Fibroblast of the aortic adventitia (primary cell): ENCODE measurements around the gene CCDC110. TPM values are rescaled to one million over a fixed set of nuclear protein-coding genes. Genes with fewer than 3 reads are reported as not detected.

Experiments
- DNase-seq: peaks from one replicate; pipeline ENCODE4 v3.0.0-alpha.2; 2010; ENCODE audit warnings: low read depth
- H3K4me3 ChIP-seq: 2 replicates; pipeline ENCODE4 v1.5.1; 2011; ENCODE audit warnings: low read depth, mild to moderate bottlenecking, control low read depth, low read length, moderate library complexity
- CTCF ChIP-seq: IDR thresholded peaks from 2 replicates; pipeline ENCODE4 v1.5.1; 2011; ENCODE audit warnings: mild to moderate bottlenecking, low read length, control low read depth, inconsistent platforms; ENCODE audit not compliant: insufficient read depth
- total RNA-seq: library from RNA; depleted of rRNA; stranded (reverse); fragments of >200 nt; gene quantifications from 2 replicates; pipeline ENCODE4 v1.2.3, GENCODE V29; 2012; ENCODE audit warnings: low replicate concordance

Gene CCDC110
- 4.2 and 5.4 TPM in 2 replicates for total RNA-seq

GRCh38 chr4:185471235-185472102, at the start of gene CCDC110:
CCDC110 (minus strand) TSS chr4:185471733; CDS start chr4:185471683, 50 bp downstream.
- peak within 1 kb of the TSS; percentile 75 for H3K4me3 ChIP-seq
- TF ChIP-seq CTCF, result peak; percentile 53
- DNase-seq, result peak; percentile 97

- DNase-seq, result peak; percentile 83
- no peak for TF ChIP-seq CTCF
- no peak overlapping the region for H3K4me3 ChIP-seq
Measured at GRCh38 chr4:185520119-185520518, 48.6 kb upstream of the CCDC110 start.

GRCh38 chr4:185518494-185518893, 47.0 kb upstream of the CCDC110 start:
- H3K4me3 ChIP-seq, result no peak overlapping the region
- no peak for DNase-seq
- TF ChIP-seq CTCF, result no peak

GRCh38 chr4:185518069-185518468, 46.5 kb upstream of the CCDC110 start:
- no peak for TF ChIP-seq CTCF
- no peak for DNase-seq
- no peak overlapping the region for H3K4me3 ChIP-seq

GRCh38 chr4:185515248-185515647, 43.7 kb upstream of the CCDC110 start:
- H3K4me3 ChIP-seq, result no peak overlapping the region
- TF ChIP-seq CTCF, result no peak
- no peak for DNase-seq

GRCh38 chr4:185514182-185514697, 42.7 kb upstream of the CCDC110 start:
- no peak for TF ChIP-seq CTCF
- no peak for DNase-seq
- H3K4me3 ChIP-seq, result no peak overlapping the region
